H1 (cell line): ENCODE results near the gene BARX1.

Experiments
- CREB1 ChIP-seq: IDR thresholded peaks from 2 replicates; pipeline ENCODE4 v1.6.1; 2012; ENCODE audit warnings: inconsistent platforms
- POLR2AphosphoS5 ChIP-seq: IDR thresholded peaks from 2 replicates; pipeline ENCODE4 v1.6.1; 2011; ENCODE audit warnings: low read depth, low read length
- SAP30 ChIP-seq: fragments of 300-600 bp; sonication (generic); IDR thresholded peaks from 2 replicates; pipeline ENCODE4 v1.7.1; 2012; ENCODE audit warnings: low read length, moderate library complexity, mild to moderate bottlenecking, inconsistent platforms; ENCODE audit not compliant: insufficient read depth, insufficient replicate concordance
- TF ChIP-seq, protein P1 (sequence below), 3 experiments: IDR thresholded peaks; 1 replicate in 2 of 3; 2 replicates in 1 of 3; pipeline versions ENCODE4 v1.5.1 to v1.6.1; 2011; ENCODE audit warnings: low read length in 3 of 3, mild to moderate bottlenecking in 3 of 3, inconsistent platforms in 2 of 3, low read depth in 1 of 3, moderate library complexity in 1 of 3; ENCODE audit not compliant: insufficient read depth in 1 of 3; ENCODE audit errors: control extremely low read depth in 1 of 3

DNA sequence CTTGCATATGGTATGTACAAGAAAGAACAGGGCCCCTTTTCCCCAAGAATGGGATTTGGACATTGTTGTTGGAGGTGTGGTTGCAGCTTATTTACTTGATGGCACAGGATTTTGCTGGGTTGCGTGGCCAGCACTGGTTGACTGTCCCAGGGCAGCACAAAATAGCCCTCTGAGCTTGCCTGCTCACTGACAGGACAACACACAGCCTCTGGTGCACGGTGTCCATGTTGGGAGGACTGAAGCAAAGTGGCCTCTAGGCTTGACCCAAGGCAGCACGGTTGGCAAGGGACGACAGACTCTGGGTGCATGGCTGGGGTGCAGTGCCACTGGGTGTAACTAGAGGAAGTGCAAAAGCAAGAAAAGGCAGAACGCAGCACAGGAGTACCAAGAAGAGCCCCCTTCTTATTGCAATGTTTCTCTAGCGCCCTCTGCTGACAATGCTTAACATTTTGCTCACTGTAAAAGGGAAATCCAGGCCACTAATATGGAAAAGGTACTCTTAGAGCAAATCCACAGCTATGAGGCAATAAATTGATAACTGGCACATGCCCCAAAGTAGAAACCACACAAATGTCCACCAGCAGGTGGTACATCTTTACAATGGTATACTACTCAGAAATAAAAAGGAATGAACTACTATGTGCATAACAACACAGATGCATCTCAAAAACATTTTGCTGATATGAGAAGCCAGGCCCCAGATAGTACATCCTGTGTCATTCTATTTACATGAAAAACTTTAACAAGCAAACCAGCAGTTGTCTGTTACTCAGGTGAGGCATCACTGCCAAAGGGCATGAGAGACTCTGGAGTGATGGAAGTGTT is 47.4 kb upstream of the BARX1 start:
- TF ChIP-seq POLR2AphosphoS5 (no peak), CREB1 (0 out of 2 replicates have a peak, but pooled peaks have one; percentile 31), SAP30 (no peak)
- TF ChIP-seq, protein P1, sequence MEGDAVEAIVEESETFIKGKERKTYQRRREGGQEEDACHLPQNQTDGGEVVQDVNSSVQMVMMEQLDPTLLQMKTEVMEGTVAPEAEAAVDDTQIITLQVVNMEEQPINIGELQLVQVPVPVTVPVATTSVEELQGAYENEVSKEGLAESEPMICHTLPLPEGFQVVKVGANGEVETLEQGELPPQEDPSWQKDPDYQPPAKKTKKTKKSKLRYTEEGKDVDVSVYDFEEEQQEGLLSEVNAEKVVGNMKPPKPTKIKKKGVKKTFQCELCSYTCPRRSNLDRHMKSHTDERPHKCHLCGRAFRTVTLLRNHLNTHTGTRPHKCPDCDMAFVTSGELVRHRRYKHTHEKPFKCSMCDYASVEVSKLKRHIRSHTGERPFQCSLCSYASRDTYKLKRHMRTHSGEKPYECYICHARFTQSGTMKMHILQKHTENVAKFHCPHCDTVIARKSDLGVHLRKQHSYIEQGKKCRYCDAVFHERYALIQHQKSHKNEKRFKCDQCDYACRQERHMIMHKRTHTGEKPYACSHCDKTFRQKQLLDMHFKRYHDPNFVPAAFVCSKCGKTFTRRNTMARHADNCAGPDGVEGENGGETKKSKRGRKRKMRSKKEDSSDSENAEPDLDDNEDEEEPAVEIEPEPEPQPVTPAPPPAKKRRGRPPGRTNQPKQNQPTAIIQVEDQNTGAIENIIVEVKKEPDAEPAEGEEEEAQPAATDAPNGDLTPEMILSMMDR (IDR thresholded peaks at IDR 0.05; ENCODE audit: control extremely low read depth in 1 of 3, insufficient read depth in 1 of 3, low read depth in 1 of 3, low read length in 3 of 3): peak in 2 of 3 experiments; percentile 87 to 89; a peak in 3 of 4 replicates
